Gastrocnemius medialis (tissue), 4 donors: ENCODE results near the gene ZNF516. TPM values are rescaled to one million over a fixed set of nuclear protein-coding genes. Genes with fewer than 3 reads are reported as not detected.

ENCODE experiments used
- ATAC-seq, 2 donors: fragments of 150-250 bp; one replicate each; pipeline ENCODE4 v1.9.1; 2016
- DNase-seq, 2 donors: peaks; one replicate each; pipeline ENCODE4 v3.0.0-alpha.2; 2019
- H3K27ac ChIP-seq, 4 donors: fragments of 200-600 bp; sonication (generic); 1 replicate in 1 of 4; 2 replicates in 3 of 4; pipeline ENCODE4 v1.5.1; 2016 to 2018; ENCODE audit warnings: mild to moderate bottlenecking in 2 of 4, moderate library complexity in 1 of 4
- H3K27me3 ChIP-seq, 3 donors: fragments of 200-600 bp; sonication (generic) in 2 of 3; 1 replicate in 1 of 3; 2 replicates in 2 of 3; pipeline versions ENCODE4 v1.5.1 to v1.6.0; 2016 to 2019; ENCODE audit warnings: mild to moderate bottlenecking in 1 of 3, moderate library complexity in 1 of 3
- H3K36me3 ChIP-seq, 2 donors: fragments of 200-600 bp; sonication (generic) in 1 of 2; one replicate each; pipeline ENCODE4 v1.5.1; 2017 to 2018
- H3K4me1 ChIP-seq, 2 donors: fragments of 200-600 bp; sonication (generic) in 1 of 2; one replicate each; pipeline ENCODE4 v1.5.1; 2016 to 2017; ENCODE audit warnings: mild to moderate bottlenecking in 2 of 2
- H3K4me3 ChIP-seq, 4 donors: fragments of 200-600 bp; sonication (generic) in 3 of 4; 1 replicate in 1 of 4; 2 replicates in 3 of 4; pipeline ENCODE4 v1.5.1; 2016 to 2019; ENCODE audit warnings: mild to moderate bottlenecking in 2 of 4
- H3K9me3 ChIP-seq, 3 donors: fragments of 200-600 bp; sonication (generic) in 2 of 3; 1 replicate in 1 of 3; 2 replicates in 2 of 3; pipeline ENCODE4 v1.5.1; 2016 to 2019
- CTCF ChIP-seq, 5 experiments: fragments of 450-650 bp in 3 of 5; fragments of 200-600 bp in 2 of 5; sonication (generic) in 2 of 5; IDR thresholded peaks in 4 of 5; conservative IDR thresholded peaks in 1 of 5; 1 replicate in 4 of 5; 2 replicates in 1 of 5; pipeline ENCODE4 v1.5.1; 2016 to 2019; ENCODE audit warnings: antibody characterized with exemption in 5 of 5, mild to moderate bottlenecking in 3 of 5, moderate library complexity in 3 of 5
- POLR2A ChIP-seq, 2 donors: fragments of 450-650 bp; IDR thresholded peaks; one replicate each; pipeline ENCODE4 v1.6.1; 2017; ENCODE audit warnings: antibody characterized with exemption in 2 of 2, mild to moderate bottlenecking in 2 of 2, moderate library complexity in 2 of 2
- in situ Hi-C, 4 donors: fragments of 200-750 bp; cut with MboI; loops; one replicate each; pipeline versions ENCODE4 v1.15.0 to v1.8.0; 2017; ENCODE audit warnings: low sequenced_read_pairs in 4 of 4
- intact Hi-C: fragments of 100-400 bp; cut with DNase I; formaldehyde crosslinking; loops from one replicate; pipeline ENCODE4 v1.15.1; 2023; ENCODE audit warnings: low total_unique reads
- total RNA-seq, 4 donors: library from RNA; depleted of rRNA; stranded (reverse); fragments of >200 nt; gene quantifications; one replicate each; pipeline versions ENCODE4 v1.1.0 to v1.2.3, GENCODE V29; 2016

Gene ZNF516
- total RNA-seq, 4 donors from 2014 or later = 8.4 to 19.3 (median 12.4) TPM

- ATAC-seq (peak; percentile 37 to 49), DNase-seq (no peak)
- intact Hi-C loops (no loop called here), in situ Hi-C loops (no loop called here)
- Histone ChIP-seq H3K9me3 (no peaks in the 10 kb centered on the region), H3K4me3 (no peak overlapping the region), H3K36me3 (no peaks in the 10 kb centered on the region), H3K4me1 (peaks cover 24 to 32% of the 10 kb centered on the region in 2 donors), H3K27me3 (no peaks in the 10 kb centered on the region), H3K27ac (peak overlapping the region in 1 of 4 donors; percentile 31)
- TF ChIP-seq POLR2A (IDR thresholded peaks at IDR 0.05) = no peak
- no peak for TF ChIP-seq CTCF (IDR thresholded peaks at IDR 0.05 in 4 of 5, conservative IDR thresholded peaks at IDR 0.05 in 1 of 5)
Observed at GRCh38 chr18:76483780-76484179, 11.3 kb downstream of the ZNF516 start.

- Histone ChIP-seq H3K4me1 (peaks cover 18 to 26% of the 10 kb centered on the region in 2 donors), H3K27ac (peak overlapping the region in 1 of 4 donors; percentile 31), H3K4me3 (no peak overlapping the region), H3K9me3 (no peaks in the 10 kb centered on the region), H3K36me3 (no peaks in the 10 kb centered on the region), H3K27me3 (no peaks in the 10 kb centered on the region)
- TF ChIP-seq CTCF (IDR thresholded peaks at IDR 0.05 in 4 of 5, conservative IDR thresholded peaks at IDR 0.05 in 1 of 5) = no peak
- TF ChIP-seq POLR2A (IDR thresholded peaks at IDR 0.05) = no peak
- ATAC-seq = peak in 1 of 2 donors; percentile 30
- in situ Hi-C loops = no loop called here
- no peak for DNase-seq
- intact Hi-C loops = no loop called here
Observed at GRCh38 chr18:76482971-76483691, 11.9 kb downstream of the ZNF516 start.

GRCh38 chr18:76482267-76482666, 12.8 kb downstream of the ZNF516 start:
- Histone ChIP-seq H3K36me3 (no peaks in the 10 kb centered on the region), H3K9me3 (no peaks in the 10 kb centered on the region), H3K4me3 (no peak overlapping the region), H3K27ac (no peak overlapping the region), H3K27me3 (no peaks in the 10 kb centered on the region), H3K4me1 (peaks cover 17 to 23% of the 10 kb centered on the region in 2 donors)
- no peak for DNase-seq
- in situ Hi-C loops (no loop called here), intact Hi-C loops (no loop called here)
- TF ChIP-seq CTCF (IDR thresholded peaks at IDR 0.05 in 4 of 5, conservative IDR thresholded peaks at IDR 0.05 in 1 of 5) (no peak), POLR2A (IDR thresholded peaks at IDR 0.05) (no peak)
- no peak for ATAC-seq

- H3K27ac ChIP-seq = no peak overlapping the region
- H3K27me3 ChIP-seq = no peaks in the 10 kb centered on the region
- ATAC-seq = no peak
- in situ Hi-C loops = no loop called here
- H3K4me1 ChIP-seq = peaks cover 18 to 25% of the 10 kb centered on the region in 2 donors
- TF ChIP-seq CTCF (IDR thresholded peaks at IDR 0.05 in 4 of 5, conservative IDR thresholded peaks at IDR 0.05 in 1 of 5) (no peak), POLR2A (IDR thresholded peaks at IDR 0.05) (no peak)
- DNase-seq = no peak
- H3K36me3 ChIP-seq = no peaks in the 10 kb centered on the region
- intact Hi-C loops = no loop called here
- no peak overlapping the region for H3K4me3 ChIP-seq
- no peaks in the 10 kb centered on the region for H3K9me3 ChIP-seq
Observed at GRCh38 chr18:76480913-76481312, 14.1 kb downstream of the ZNF516 start.
